ENCODE results near the gene GPR141. TPM values are rescaled to one million over a fixed set of nuclear protein-coding genes. Genes with fewer than 3 reads are reported as not detected.

GPR141 gene
- polyA plus RNA-seq, 1 of the 3 experiments (the other 2 are of a cell fraction): not detected

DNA sequence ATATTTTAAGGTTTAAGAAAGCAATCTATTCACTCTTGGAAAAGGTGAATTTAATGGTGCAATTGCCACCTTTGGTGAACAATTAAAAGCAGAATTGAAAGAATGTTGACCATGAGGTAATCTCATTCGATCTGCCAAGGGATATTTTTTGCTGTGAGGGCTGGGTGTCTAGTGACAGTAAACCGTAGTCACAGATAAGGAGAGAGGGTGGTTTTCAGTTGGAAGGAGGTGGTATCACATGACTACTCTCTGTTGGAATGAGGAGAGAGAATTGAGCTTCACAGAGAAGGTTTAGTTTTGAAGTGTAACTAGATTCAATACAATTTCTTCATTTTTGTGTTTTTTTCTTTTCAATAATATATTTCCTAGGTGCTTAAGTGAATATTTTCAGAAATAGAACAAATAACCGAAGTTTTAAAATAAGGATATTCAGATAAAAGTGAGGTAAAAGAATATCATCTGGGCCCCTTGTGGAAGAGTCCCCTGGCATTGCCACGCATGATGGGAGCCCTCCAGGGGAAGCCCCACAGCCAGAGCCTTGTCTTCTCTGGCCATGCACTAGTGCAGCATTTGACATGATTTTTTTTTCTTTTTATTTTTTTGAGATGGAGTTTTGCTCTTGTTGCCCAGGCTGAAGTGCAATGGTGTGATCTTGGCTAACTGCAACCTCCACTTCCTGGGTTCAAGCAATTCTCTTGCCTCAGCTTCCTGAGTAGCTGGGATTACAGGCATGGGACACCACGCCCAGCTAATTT, 73.4 kb downstream of the GPR141 start:
- ChIA-PET CTCF (interaction anchor here (1.3 to 1.5 kb wide), 2 partner anchors 15 to 25 kb away, joined by 3 read pairs; no protein-coding TSS in a partner anchor), POLR2A (no interaction called here)
- DNase-seq: no peak
- no peaks in the 10 kb centered on the region for H3F3A ChIP-seq (replicated peaks; ENCODE audit: insufficient read depth)
- WGBS (ENCODE audit: low lambda C conversion rate): 18% methylated on average over 5 of the region's 5 CpGs
- H2AFZ ChIP-seq (ENCODE audit: low read depth): no peak overlapping the region
- no peak overlapping the region for H3K4me2 ChIP-seq
- no peak overlapping the region for H3K27ac ChIP-seq (ENCODE audit: low read depth in 2 of 2, low read length in 1 of 2)
- H3K4me3 ChIP-seq (ENCODE audit: low read depth in 2 of 2, low read length in 1 of 2): no peak overlapping the region
- no peaks in the 10 kb centered on the region for H3K79me2 ChIP-seq (ENCODE audit: insufficient read depth)
- no peak overlapping the region for H3K9ac ChIP-seq
- no peaks in the 10 kb centered on the region for H3K36me3 ChIP-seq (replicated peaks in 1 of 2; ENCODE audit: control insufficient read depth in 1 of 2, insufficient read depth in 2 of 2, low read length in 1 of 2)
- H3K4me1 ChIP-seq (ENCODE audit: control insufficient read depth in 1 of 2, insufficient read depth in 2 of 2, low read depth in 1 of 2, low read length in 1 of 2): no peaks in the 10 kb centered on the region; a peak in 1 of 4 replicates
- H4K20me1 ChIP-seq (ENCODE audit: insufficient read depth): no peaks in the 10 kb centered on the region
- H3K27me3 ChIP-seq (ENCODE audit: insufficient read depth): no peaks in the 10 kb centered on the region
- peaks cover 7% of the 10 kb centered on the region; the same call in 1 of the 2 replicates for H3K9me3 ChIP-seq
- TF ChIP-seq NFIC (IDR thresholded peaks at IDR 0.05; ENCODE audit: borderline replicate concordance) (no peak), FOXJ3 (CRISPR knock-in tag; IDR thresholded peaks at IDR 0.05) (no peak), NRF1 (IDR thresholded peaks at IDR 0.05; ENCODE audit: low read depth, low read length) (no peak), EZH2phosphoT487 (IDR thresholded peaks at IDR 0.05; ENCODE audit: borderline replicate concordance, low read depth) (no peak), POLR2AphosphoS5 (IDR thresholded peaks at IDR 0.05; ENCODE audit: low read depth, low read length) (no peak), TAF1 (IDR thresholded peaks at IDR 0.05; ENCODE audit: borderline replicate concordance, low read depth, low read length) (no peak), ELF1 (IDR thresholded peaks at IDR 0.05) (no peak), MEF2A (IDR thresholded peaks at IDR 0.05; ENCODE audit: borderline replicate concordance, low read depth) (no peak), EP300 (IDR thresholded peaks at IDR 0.05; ENCODE audit: borderline replicate concordance in 1 of 2, low read depth in 1 of 2, low read length in 1 of 2) (no peak), RCOR1 (IDR thresholded peaks at IDR 0.05; ENCODE audit: low read length) (no peak), GABPA (IDR thresholded peaks at IDR 0.05; ENCODE audit: low read depth) (no peak)
- TF ChIP-seq, protein P1, sequence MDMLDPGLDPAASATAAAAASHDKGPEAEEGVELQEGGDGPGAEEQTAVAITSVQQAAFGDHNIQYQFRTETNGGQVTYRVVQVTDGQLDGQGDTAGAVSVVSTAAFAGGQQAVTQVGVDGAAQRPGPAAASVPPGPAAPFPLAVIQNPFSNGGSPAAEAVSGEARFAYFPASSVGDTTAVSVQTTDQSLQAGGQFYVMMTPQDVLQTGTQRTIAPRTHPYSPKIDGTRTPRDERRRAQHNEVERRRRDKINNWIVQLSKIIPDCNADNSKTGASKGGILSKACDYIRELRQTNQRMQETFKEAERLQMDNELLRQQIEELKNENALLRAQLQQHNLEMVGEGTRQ (IDR thresholded peaks at IDR 0.05; ENCODE audit: borderline replicate concordance, low read depth, low read length): no peak
- TF ChIP-seq, protein P2, sequence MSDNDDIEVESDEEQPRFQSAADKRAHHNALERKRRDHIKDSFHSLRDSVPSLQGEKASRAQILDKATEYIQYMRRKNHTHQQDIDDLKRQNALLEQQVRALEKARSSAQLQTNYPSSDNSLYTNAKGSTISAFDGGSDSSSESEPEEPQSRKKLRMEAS (IDR thresholded peaks at IDR 0.05; ENCODE audit: low read depth): no peak
- TF ChIP-seq, protein P3, sequence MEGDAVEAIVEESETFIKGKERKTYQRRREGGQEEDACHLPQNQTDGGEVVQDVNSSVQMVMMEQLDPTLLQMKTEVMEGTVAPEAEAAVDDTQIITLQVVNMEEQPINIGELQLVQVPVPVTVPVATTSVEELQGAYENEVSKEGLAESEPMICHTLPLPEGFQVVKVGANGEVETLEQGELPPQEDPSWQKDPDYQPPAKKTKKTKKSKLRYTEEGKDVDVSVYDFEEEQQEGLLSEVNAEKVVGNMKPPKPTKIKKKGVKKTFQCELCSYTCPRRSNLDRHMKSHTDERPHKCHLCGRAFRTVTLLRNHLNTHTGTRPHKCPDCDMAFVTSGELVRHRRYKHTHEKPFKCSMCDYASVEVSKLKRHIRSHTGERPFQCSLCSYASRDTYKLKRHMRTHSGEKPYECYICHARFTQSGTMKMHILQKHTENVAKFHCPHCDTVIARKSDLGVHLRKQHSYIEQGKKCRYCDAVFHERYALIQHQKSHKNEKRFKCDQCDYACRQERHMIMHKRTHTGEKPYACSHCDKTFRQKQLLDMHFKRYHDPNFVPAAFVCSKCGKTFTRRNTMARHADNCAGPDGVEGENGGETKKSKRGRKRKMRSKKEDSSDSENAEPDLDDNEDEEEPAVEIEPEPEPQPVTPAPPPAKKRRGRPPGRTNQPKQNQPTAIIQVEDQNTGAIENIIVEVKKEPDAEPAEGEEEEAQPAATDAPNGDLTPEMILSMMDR (IDR thresholded peaks at IDR 0.05): no peak
- no peaks in the 10 kb centered on the region for H3K9me2 ChIP-seq

DNA sequence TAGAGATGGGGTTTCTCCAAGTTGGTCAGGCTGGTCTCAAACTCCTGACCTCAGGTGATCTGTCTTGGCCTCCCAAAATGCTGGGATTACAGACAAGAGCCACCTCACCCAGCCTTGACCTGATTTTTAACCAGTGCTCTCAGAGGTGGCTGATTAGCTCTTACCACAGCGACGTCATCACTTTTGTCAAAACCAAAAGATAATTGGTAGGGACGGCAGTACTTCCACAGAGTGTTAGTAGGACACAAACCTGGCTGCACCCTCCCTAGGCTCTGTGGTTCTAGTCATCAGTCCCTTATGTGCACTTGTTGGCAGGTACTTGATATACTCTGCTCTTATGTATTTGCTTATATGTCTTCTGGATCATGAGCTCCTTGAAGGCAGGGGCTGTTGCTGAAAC, 74.0 kb downstream of the GPR141 start:
- Histone ChIP-seq H3K79me2 (ENCODE audit: insufficient read depth) (no peaks in the 10 kb centered on the region), H3K36me3 (replicated peaks in 1 of 2; ENCODE audit: control insufficient read depth in 1 of 2, insufficient read depth in 2 of 2, low read length in 1 of 2) (no peaks in the 10 kb centered on the region), H3K4me2 (no peak overlapping the region), H3K27me3 (ENCODE audit: insufficient read depth) (no peaks in the 10 kb centered on the region), H3K4me3 (ENCODE audit: low read depth in 2 of 2, low read length in 1 of 2) (no peak overlapping the region), H3F3A (replicated peaks; ENCODE audit: insufficient read depth) (no peaks in the 10 kb centered on the region), H3K9ac (no peak overlapping the region), H3K27ac (ENCODE audit: low read depth in 2 of 2, low read length in 1 of 2) (no peak overlapping the region), H2AFZ (ENCODE audit: low read depth) (no peak overlapping the region), H3K4me1 (ENCODE audit: control insufficient read depth in 1 of 2, insufficient read depth in 2 of 2, low read depth in 1 of 2, low read length in 1 of 2) (no peaks in the 10 kb centered on the region; a peak in 1 of 4 replicates), H3K9me2 (no peaks in the 10 kb centered on the region), H4K20me1 (ENCODE audit: insufficient read depth) (no peaks in the 10 kb centered on the region), H3K9me3 (peaks cover 7% of the 10 kb centered on the region; the same call in 1 of the 2 replicates)
- ChIA-PET CTCF (interaction anchor here (0.6 to 1.5 kb wide), 2 partner anchors 25 to 519 kb away, joined by 3 read pairs; no protein-coding TSS in a partner anchor), POLR2A (no interaction called here)
- no peak for DNase-seq
- 36% methylated on average over 3 of the region's 3 CpGs for WGBS (ENCODE audit: low lambda C conversion rate)
- TF ChIP-seq TEAD4 (IDR thresholded peaks at IDR 0.05; ENCODE audit: borderline replicate concordance, insufficient read depth): no peak
- no peak for TF ChIP-seq POLR2AphosphoS5 (IDR thresholded peaks at IDR 0.05; ENCODE audit: low read depth, low read length)
- TF ChIP-seq SMC3 (IDR thresholded peaks at IDR 0.05; ENCODE audit: low read depth, low read length): no peak
- TF ChIP-seq, protein P1 (IDR thresholded peaks at IDR 0.05; ENCODE audit: borderline replicate concordance, low read depth, low read length): no peak
- TF ChIP-seq MXI1 (IDR thresholded peaks at IDR 0.05; ENCODE audit: low read depth, low read length): no peak
- TF ChIP-seq, protein P4, sequence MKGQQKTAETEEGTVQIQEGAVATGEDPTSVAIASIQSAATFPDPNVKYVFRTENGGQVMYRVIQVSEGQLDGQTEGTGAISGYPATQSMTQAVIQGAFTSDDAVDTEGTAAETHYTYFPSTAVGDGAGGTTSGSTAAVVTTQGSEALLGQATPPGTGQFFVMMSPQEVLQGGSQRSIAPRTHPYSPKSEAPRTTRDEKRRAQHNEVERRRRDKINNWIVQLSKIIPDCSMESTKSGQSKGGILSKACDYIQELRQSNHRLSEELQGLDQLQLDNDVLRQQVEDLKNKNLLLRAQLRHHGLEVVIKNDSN (IDR thresholded peaks at IDR 0.05; ENCODE audit: borderline replicate concordance, low read depth): no peak
- TF ChIP-seq TCF12 (IDR thresholded peaks at IDR 0.05): no peak
- TF ChIP-seq NRF1 (IDR thresholded peaks at IDR 0.05; ENCODE audit: low read depth, low read length): no peak
- TF ChIP-seq MEF2A (IDR thresholded peaks at IDR 0.05; ENCODE audit: borderline replicate concordance, low read depth): no peak
- TF ChIP-seq FOXM1 (IDR thresholded peaks at IDR 0.05; ENCODE audit: low read depth): no peak
